NCI-H1092 (cell line): ENCODE results near the gene RCCD1.
"Not testable (repeated sequence)": the region's sequence is repeated elsewhere in the genome, so short reads cannot be mapped to it uniquely, and the experiment has no call there.

Experiments used
- DNase-seq: peaks from one replicate; lab custom pipeline; 2025; lab: John Stamatoyannopoulos, UW

RCCD1 gene

GRCh38 chr15:90954712-90955623, at the start of gene RCCD1:
RCCD1 (plus strand) TSS chr15:90954884; CDS start chr15:90956735, 1,851 bp downstream.
- DNase-seq = peak; percentile 80

GRCh38 chr15:90905306-90906180, 49.1 kb upstream of the RCCD1 start:
- DNase-seq = no peak

- no peak for DNase-seq
Measured at GRCh38 chr15:90906181-90906849, 48.4 kb upstream of the RCCD1 start.

GRCh38 chr15:90907051-90907660, 47.5 kb upstream of the RCCD1 start:
- no peak for DNase-seq

- DNase-seq = no peak
Measured at GRCh38 chr15:90907838-90908507, 46.7 kb upstream of the RCCD1 start.

GRCh38 chr15:90909449-90909848, 45.2 kb upstream of the RCCD1 start:
- DNase-seq = not testable (repeated sequence)

GRCh38 chr15:90909976-90910375, 44.7 kb upstream of the RCCD1 start:
- DNase-seq = no peak

- no peak for DNase-seq
Measured at GRCh38 chr15:90910441-90911301, 44.0 kb upstream of the RCCD1 start.

- DNase-seq = no peak
Measured at GRCh38 chr15:90911302-90911623, 43.4 kb upstream of the RCCD1 start.

GRCh38 chr15:90911906-90912769, 42.5 kb upstream of the RCCD1 start:
- no peak for DNase-seq

- no peak for DNase-seq
Measured at GRCh38 chr15:90912770-90913075, 42.0 kb upstream of the RCCD1 start.

- no peak for DNase-seq
Measured at GRCh38 chr15:90913398-90913944, 41.2 kb upstream of the RCCD1 start.

- DNase-seq = no peak
Measured at GRCh38 chr15:90914305-90915080, 40.2 kb upstream of the RCCD1 start.

- DNase-seq = no peak
Measured at GRCh38 chr15:90915216-90915807, 39.4 kb upstream of the RCCD1 start.

GRCh38 chr15:90915808-90916440, 38.8 kb upstream of the RCCD1 start:
- no peak for DNase-seq

GRCh38 chr15:90916461-90916860, 38.2 kb upstream of the RCCD1 start:
- DNase-seq = no peak

GRCh38 chr15:90917569-90917968, 37.1 kb upstream of the RCCD1 start:
- DNase-seq = no peak
